ENCODE results near the gene THSD7A. TPM values are rescaled to one million over a fixed set of nuclear protein-coding genes. Genes with fewer than 3 reads are reported as not detected.

The THSD7A gene
- total and polyA plus RNA-seq, 10 of the 15 experiments (the other 5 are each of a cell fraction or from before 2014, with no cell fraction given): 0.03 to 0.09 (median 0.03) TPM; not detected in 7

DNA sequence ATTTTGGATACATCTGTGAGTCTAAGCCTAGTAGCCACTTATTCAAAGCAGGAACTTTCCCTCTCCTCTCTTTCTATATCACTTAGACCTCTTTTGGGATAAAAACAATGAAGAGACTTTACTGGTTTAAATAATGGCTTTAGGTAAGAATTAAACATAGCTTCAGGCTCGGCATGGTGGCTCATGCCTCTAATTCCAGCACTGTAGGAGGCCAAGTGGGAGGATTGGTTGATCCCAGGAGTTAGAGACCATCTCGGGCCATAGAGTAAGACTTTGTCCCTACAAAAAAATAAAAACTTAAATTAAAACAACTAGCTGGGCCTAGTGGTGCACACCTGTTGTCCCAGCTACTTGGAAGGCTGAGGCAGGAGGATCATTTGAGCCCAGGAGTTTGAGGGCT is 304.3 kb downstream of the THSD7A start:
- Histone ChIP-seq H4K20me1 (ENCODE audit: control insufficient read depth, insufficient read depth) (no peaks in the 10 kb centered on the region), H3K4me1 (ENCODE audit: control insufficient read depth, insufficient read depth, low read length) (no peaks in the 10 kb centered on the region), H3K4me3 (no peak overlapping the region), H3K27ac (ENCODE audit: control insufficient read depth, insufficient read depth) (no peak overlapping the region), H3K79me2 (ENCODE audit: control insufficient read depth, insufficient read depth, low read length) (no peaks in the 10 kb centered on the region), H3K27me3 (replicated peaks in 1 of 2; ENCODE audit: control insufficient read depth in 2 of 2, insufficient read depth in 2 of 2, low read length in 1 of 2) (no peaks in the 10 kb centered on the region), H3K9ac (ENCODE audit: control insufficient read depth, insufficient read depth, low read length) (no peak overlapping the region), H3K4me2 (ENCODE audit: control insufficient read depth, insufficient read depth) (no peak overlapping the region), H2AFZ (ENCODE audit: control insufficient read depth, low read depth, low read length) (no peak overlapping the region), H3K36me3 (ENCODE audit: control insufficient read depth in 2 of 2, insufficient read depth in 2 of 2, low read length in 1 of 2) (no peaks in the 10 kb centered on the region), H3K9me3 (replicated peaks; ENCODE audit: control insufficient read depth, insufficient read depth, low read length) (no peaks in the 10 kb centered on the region)
- 3% methylated on average over 2 of the region's 2 CpGs for WGBS (ENCODE audit: insufficient coverage, insufficient replicate concordance, low lambda C conversion rate, missing lambda C conversion rate)
- ChIA-PET POLR2A (no interaction called here), CTCF (no interaction called here), SMC1A (ENCODE audit: uncharacterized antibody, unreplicated experiment) (no interaction called here), RAD21 (ENCODE audit: unreplicated experiment) (no interaction called here)
- in situ Hi-C loops (cut with MboI): no loop called here
- TF ChIP-seq STAT3 (IDR thresholded peaks at IDR 0.05; ENCODE audit: low read depth, low read length): no peak
- TF ChIP-seq EED (IDR thresholded peaks at IDR 0.05; ENCODE audit: low read depth): no peak
- TF ChIP-seq SREBF2 (IDR thresholded peaks at IDR 0.05; ENCODE audit: low read length): no peak
- no peak for TF ChIP-seq KLF5 (IDR thresholded peaks at IDR 0.05; ENCODE audit: partially characterized antibody)
- no peak for TF ChIP-seq ZNF24 (IDR thresholded peaks at IDR 0.05)
- TF ChIP-seq CBX3 (IDR thresholded peaks at IDR 0.05; ENCODE audit: borderline replicate concordance, low read depth): no peak
- TF ChIP-seq ZNF207 (IDR thresholded peaks at IDR 0.05; ENCODE audit: borderline replicate concordance): no peak
- TF ChIP-seq HDAC6 (IDR thresholded peaks at IDR 0.05; ENCODE audit: unreplicated experiment): no peak
- no peak for TF ChIP-seq KDM1A (IDR thresholded peaks at IDR 0.05; ENCODE audit: borderline replicate concordance)
- TF ChIP-seq CHD2 (IDR thresholded peaks at IDR 0.05; ENCODE audit: borderline replicate concordance, low read depth, low read length): no peak
- no peak for TF ChIP-seq SUPT20H (IDR thresholded peaks at IDR 0.05; ENCODE audit: borderline replicate concordance, control insufficient read depth, low read depth, low read length)
- TF ChIP-seq, protein P1, sequence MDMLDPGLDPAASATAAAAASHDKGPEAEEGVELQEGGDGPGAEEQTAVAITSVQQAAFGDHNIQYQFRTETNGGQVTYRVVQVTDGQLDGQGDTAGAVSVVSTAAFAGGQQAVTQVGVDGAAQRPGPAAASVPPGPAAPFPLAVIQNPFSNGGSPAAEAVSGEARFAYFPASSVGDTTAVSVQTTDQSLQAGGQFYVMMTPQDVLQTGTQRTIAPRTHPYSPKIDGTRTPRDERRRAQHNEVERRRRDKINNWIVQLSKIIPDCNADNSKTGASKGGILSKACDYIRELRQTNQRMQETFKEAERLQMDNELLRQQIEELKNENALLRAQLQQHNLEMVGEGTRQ (IDR thresholded peaks at IDR 0.05; ENCODE audit: borderline replicate concordance, low read depth, low read length): no peak
- TF ChIP-seq BACH1 (IDR thresholded peaks at IDR 0.05; ENCODE audit: borderline replicate concordance): no peak
- no peak for TF ChIP-seq ASH2L (IDR thresholded peaks at IDR 0.05; ENCODE audit: borderline replicate concordance, low read depth)
- TF ChIP-seq GABPA (IDR thresholded peaks at IDR 0.05; ENCODE audit: low read depth): no peak
- TF ChIP-seq, protein P2, sequence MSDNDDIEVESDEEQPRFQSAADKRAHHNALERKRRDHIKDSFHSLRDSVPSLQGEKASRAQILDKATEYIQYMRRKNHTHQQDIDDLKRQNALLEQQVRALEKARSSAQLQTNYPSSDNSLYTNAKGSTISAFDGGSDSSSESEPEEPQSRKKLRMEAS (IDR thresholded peaks at IDR 0.05; ENCODE audit: low read depth, low read length): no peak
- TF ChIP-seq JUND (IDR thresholded peaks at IDR 0.05; ENCODE audit: low read depth, low read length): no peak
- no TSS peak for BruUV-seq (replicated peaks)
- no peak for DNase-seq (ENCODE audit: low read depth, low spot score)
- intact Hi-C loops (cut with micrococcal nuclease; ENCODE audit: unreplicated experiment): no loop called here
- FAIRE-seq: no peak
- no peak for ATAC-seq
